K562 (cell line): Measurements from ENCODE around the gene HADH. TPM values are rescaled to one million over a fixed set of nuclear protein-coding genes. Genes with fewer than 3 reads are reported as not detected.

Experiments used
- ATAC-seq: fragments of 200-7000 bp; cut with Tn5 transposase; 3 replicates; pipeline ENCODE4 v1.9.1; 2020; ENCODE audit warnings: moderate library complexity
- BruUV-seq: library from RNA; stranded (reverse); fragments of 400-500 nt; replicated peaks from 2 replicates; lab custom pipeline; 2021; lab: Mats Ljungman, UMichigan
- CTCF ChIA-PET: fragments of 300-600 bp; formaldehyde crosslinking; extraction: SDS; loops from one replicate; lab custom pipeline; 2021; ENCODE audit warnings: low intra/inter-chr PET ratio; lab: Yijun Ruan, JAX
- POLR2A ChIA-PET: fragments of 300-600, 350-650 bp; sonication (Branson Sonifier 250); formaldehyde crosslinking; extraction: SDS; loops from one replicate; lab custom pipeline; 2021; ENCODE audit warnings: antibody characterized with exemption, inconsistent platforms; lab: Yijun Ruan, JAX
- DNase-seq, 4 experiments: peaks; one replicate each; pipeline versions ENCODE4 v3.0.0 to v3.0.0-alpha.2; 2011 to 2018; ENCODE audit warnings: low spot score in 3 of 4, mixed read lengths in 3 of 4; ENCODE audit errors: extremely low read depth in 1 of 4
- FAIRE-seq: peaks from 2 replicates; lab custom pipeline; 2011; peaks lifted over from hg19 to GRCh38; lab: Jason Lieb, UNC
- H2AFZ ChIP-seq: 2 replicates; pipeline ENCODE4 v1.6.0; 2011; ENCODE audit warnings: low read depth, low read length, control low read depth, inconsistent platforms
- H3K27ac ChIP-seq: fragments of 200-600 bp; 3 replicates; pipeline ENCODE4 v1.8.0; 2011; ENCODE audit warnings: low read depth, mild to moderate bottlenecking, control low read depth, inconsistent platforms, low read length, moderate library complexity, mixed read lengths; ENCODE audit errors: extremely low read depth
- H3K27me3 ChIP-seq, 2 experiments: fragments of 300-600 bp in 1 of 2; 2 replicates in 1 of 2; 3 replicates in 1 of 2; pipeline versions ENCODE4 v1.6.0 to v1.8.0; 2011; ENCODE audit warnings: inconsistent platforms in 2 of 2, low read length in 2 of 2, mild to moderate bottlenecking in 1 of 2, mixed read lengths in 1 of 2, moderate library complexity in 1 of 2; ENCODE audit not compliant: control insufficient read depth in 2 of 2, insufficient read depth in 2 of 2
- H3K36me3 ChIP-seq: fragments of 300-600 bp; 3 replicates; pipeline ENCODE4 v1.8.0; 2011; ENCODE audit warnings: mild to moderate bottlenecking, low read length, inconsistent platforms; ENCODE audit not compliant: control insufficient read depth, insufficient read depth
- H3K4me1 ChIP-seq, 2 experiments: fragments of 200-600 bp in 1 of 2; replicated peaks in 1 of 2; 2 replicates in 1 of 2; 3 replicates in 1 of 2; pipeline versions ENCODE4 v1.5.1 to v1.8.0; 2011; ENCODE audit warnings: inconsistent platforms in 2 of 2, low read length in 2 of 2, mild to moderate bottlenecking in 1 of 2, mixed read lengths in 1 of 2, moderate library complexity in 1 of 2; ENCODE audit not compliant: control insufficient read depth in 2 of 2, insufficient read depth in 2 of 2
- H3K4me2 ChIP-seq: 2 replicates; pipeline ENCODE4 v1.6.1; 2011; ENCODE audit warnings: low read length, control low read depth, inconsistent platforms, mixed read lengths; ENCODE audit not compliant: insufficient read depth
- H3K4me3 ChIP-seq: fragments of 200-600 bp; sonication (generic), shearing (Covaris generic); 2 replicates; pipeline ENCODE4 v1.5.1; 2016; ENCODE audit warnings: control low read depth, inconsistent platforms
- H3K79me2 ChIP-seq: fragments of 200-600 bp; 3 replicates; pipeline ENCODE4 v1.8.0; 2011; ENCODE audit warnings: low read length, inconsistent platforms; ENCODE audit not compliant: control insufficient read depth, insufficient read depth
- H3K9ac ChIP-seq, 2 experiments: 2 replicates each; pipeline versions ENCODE4 v1.6.0 to v1.6.1; 2011; ENCODE audit warnings: low read depth in 2 of 2, low read length in 2 of 2, control low read depth in 1 of 2, inconsistent platforms in 1 of 2, mild to moderate bottlenecking in 1 of 2, mixed read lengths in 1 of 2; ENCODE audit not compliant: insufficient read depth in 1 of 2
- H3K9me1 ChIP-seq: one replicate; pipeline ENCODE4 v1.6.0; 2011; ENCODE audit warnings: inconsistent platforms, mild to moderate bottlenecking, low read length, moderate library complexity; ENCODE audit not compliant: control insufficient read depth, insufficient read depth
- H3K9me3 ChIP-seq: replicated peaks from 2 replicates; pipeline ENCODE4 v1.5.1; 2011; ENCODE audit warnings: low read depth, low read length, inconsistent platforms; ENCODE audit not compliant: control insufficient read depth, insufficient read depth
- H4K20me1 ChIP-seq: replicated peaks from 2 replicates; pipeline ENCODE4 v1.6.1; 2011; ENCODE audit warnings: low read length, inconsistent platforms, mixed read lengths; ENCODE audit not compliant: control insufficient read depth, insufficient read depth
- CCNT2 ChIP-seq: IDR thresholded peaks from 2 replicates; pipeline ENCODE4 v1.6.1; 2011; ENCODE audit warnings: borderline replicate concordance, low read depth, mild to moderate bottlenecking, moderate library complexity, mixed read lengths, low read length; ENCODE audit not compliant: insufficient read length; ENCODE audit errors: extremely low read depth
- E4F1 ChIP-seq: fragments of 250-450 bp; sonication (Bioruptor Pico); IDR thresholded peaks from 2 replicates; pipeline ENCODE4 v1.5.0; 2021; ENCODE audit warnings: mild to moderate bottlenecking, borderline replicate concordance
- EGR1 ChIP-seq: fragments of 450-650 bp; conservative IDR thresholded peaks from 2 replicates; pipeline ENCODE4 v1.6.1; 2017; ENCODE audit warnings: mild to moderate bottlenecking
- FOXK2 ChIP-seq, 2 experiments: fragments of 450-650 bp; IDR thresholded peaks in 1 of 2; conservative IDR thresholded peaks in 1 of 2; 2 replicates each; pipeline ENCODE4 v1.6.1; 2016; ENCODE audit warnings: low read depth in 2 of 2, mild to moderate bottlenecking in 1 of 2
- KDM5B ChIP-seq: fragments of 200-600 bp; sonication (generic); IDR thresholded peaks from 2 replicates; pipeline ENCODE4 v1.6.1; 2012; ENCODE audit warnings: low read depth, mild to moderate bottlenecking, moderate library complexity, low read length, control low read depth, inconsistent platforms; ENCODE audit not compliant: insufficient replicate concordance
- NELFE ChIP-seq: IDR thresholded peaks from 2 replicates; pipeline ENCODE4 v1.6.1; 2011; ENCODE audit warnings: mild to moderate bottlenecking; ENCODE audit not compliant: insufficient read depth, insufficient read length
- PYGO2 ChIP-seq: fragments of 450-650 bp; IDR thresholded peaks from 2 replicates; pipeline ENCODE4 v1.6.1; 2016; ENCODE audit warnings: mild to moderate bottlenecking, missing genetic modification characterization, moderate library complexity, missing compliant biosample characterization
- WHSC1 ChIP-seq: IDR thresholded peaks from one replicate; pipeline ENCODE4 v1.6.1; 2012; ENCODE audit warnings: low read length, control low read depth, inconsistent platforms
- XRCC3 ChIP-seq: fragments of 450-650 bp; IDR thresholded peaks from 2 replicates; pipeline ENCODE4 v1.6.1; 2017; ENCODE audit warnings: mild to moderate bottlenecking, moderate library complexity
- WGBS: fragments of 100-300 bp; shearing (Covaris generic); methylation state at CpG from one replicate; pipeline ENCODE4 v1.1.6; 2016; ENCODE audit warnings: low coverage, mixed read lengths; ENCODE audit not compliant: insufficient coverage; ENCODE audit errors: missing lambda C conversion rate; 5-methylcytosine and 5-hydroxymethylcytosine counted together
- in situ Hi-C: fragments of 300-500 bp; cut with MboI; formaldehyde crosslinking; loops from 4 replicates; pipeline ENCODE4 v1.15.0; 2018; ENCODE audit warnings: inconsistent platforms, mixed read lengths
- intact Hi-C: fragments of 100-400 bp; cut with micrococcal nuclease; formaldehyde crosslinking; loops from 2 replicates; pipeline ENCODE4 v1.14.2; 2022
- polyA plus RNA-seq, 8 experiments: library from polyadenylated mRNA; depleted of rRNA in 4 of 8; stranded (reverse) in 5 of 8; unstranded in 3 of 8; fragments of >200 nt; fragmentation: Nextera tagmentation in 2 of 8; fragmentation: Illumina TruSeq in 1 of 8; extraction: Ambion mirVana in 2 of 8; extraction: Trizol in 1 of 8; gene quantifications; 2 replicates each; pipeline versions ENCODE4 v1.2.1 to v1.2.3, GENCODE V29; 2011 to 2014; ENCODE audit warnings: inconsistent platforms in 1 of 8, missing spikeins in 1 of 8
- total RNA-seq, 7 experiments: library from RNA; depleted of rRNA in 6 of 7; stranded (reverse); fragments of >200 nt in 6 of 7; fragmentation: Illumina TruSeq in 2 of 7; extraction: Trizol in 2 of 7; gene quantifications; 2 replicates each; pipeline versions ENCODE4 v1.2.1 to v1.2.3, GENCODE V29; 2011 to 2021; ENCODE audit warnings: low replicate concordance in 1 of 7
- TF ChIP-seq, protein P1 (sequence below): fragments of 200-400 bp; formaldehyde crosslinking; IDR thresholded peaks from 2 replicates; pipeline ENCODE4 v1.6.1; 2017; ENCODE audit warnings: mild to moderate bottlenecking, low read depth, low read length, moderate library complexity

HADH gene
- total and polyA plus RNA-seq, 9 of the 15 experiments (the other 6 are each of a cell fraction or from before 2014, with no cell fraction given) = 9.4 to 73.3 (median 32.8) TPM

DNA sequence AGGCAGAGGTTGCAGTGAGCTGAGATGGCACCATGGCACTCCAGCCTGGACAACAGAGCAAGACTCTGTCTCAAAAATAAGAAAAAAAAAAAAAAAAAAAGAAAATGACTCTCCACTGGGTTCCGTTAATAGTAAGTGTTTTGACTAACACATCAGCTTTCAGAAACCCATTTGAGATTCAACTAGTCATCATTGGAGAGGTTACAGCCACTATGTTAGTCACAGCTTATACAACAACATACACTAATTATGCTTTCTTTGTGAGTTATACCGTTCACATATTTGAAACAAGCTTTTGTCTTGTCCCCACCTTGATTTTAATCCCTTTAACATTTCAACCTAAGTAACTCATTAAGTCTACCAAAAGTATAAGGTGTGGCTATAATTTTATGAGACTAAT is 48.2 kb downstream of the HADH start:
- H2AFZ ChIP-seq = no peak overlapping the region
- H3K4me3 ChIP-seq = no peak overlapping the region
- ChIA-PET POLR2A (interaction anchor here (1.0 kb wide), 1 partner anchor 10 kb away, joined by 4 read pairs; no protein-coding TSS in a partner anchor), CTCF (no interaction called here)
- no peaks in the 10 kb centered on the region for H3K9me3 ChIP-seq
- DNase-seq (no peak), ATAC-seq (no peak), FAIRE-seq (no peak)
- no peaks in the 10 kb centered on the region for H3K79me2 ChIP-seq
- no peaks in the 10 kb centered on the region for H4K20me1 ChIP-seq
- intact Hi-C loops = loop anchor here (10.0 kb wide), 1 partner anchor 1367 kb away; no protein-coding TSS in a partner anchor
- H3K4me2 ChIP-seq = no peak overlapping the region
- no peaks in the 10 kb centered on the region for H3K9me1 ChIP-seq
- WGBS = 52% methylated on average over 2 of the region's 2 CpGs
- no peak overlapping the region for H3K9ac ChIP-seq
- in situ Hi-C loops = no loop called here
- no peaks in the 10 kb centered on the region for H3K27me3 ChIP-seq
- no peaks in the 10 kb centered on the region for H3K4me1 ChIP-seq
- H3K27ac ChIP-seq = no peak overlapping the region
- no TSS peak for BruUV-seq
- H3K36me3 ChIP-seq = peaks cover 15% of the 10 kb centered on the region; the same call in 2 of the 3 replicates
- TF ChIP-seq WHSC1 (no peak), CCNT2 (no peak), NELFE (no peak), E4F1 (CRISPR knock-in tag) (no peak), FOXK2 (conservative IDR thresholded peaks at IDR 0.05 in 1 of 2, IDR thresholded peaks at IDR 0.05 in 1 of 2; ENCODE audit: low read depth in 2 of 2) (no peak), EGR1 (no peak), PYGO2 (no peak), XRCC3 (no peak), KDM5B (no peak)
- TF ChIP-seq, protein P1, sequence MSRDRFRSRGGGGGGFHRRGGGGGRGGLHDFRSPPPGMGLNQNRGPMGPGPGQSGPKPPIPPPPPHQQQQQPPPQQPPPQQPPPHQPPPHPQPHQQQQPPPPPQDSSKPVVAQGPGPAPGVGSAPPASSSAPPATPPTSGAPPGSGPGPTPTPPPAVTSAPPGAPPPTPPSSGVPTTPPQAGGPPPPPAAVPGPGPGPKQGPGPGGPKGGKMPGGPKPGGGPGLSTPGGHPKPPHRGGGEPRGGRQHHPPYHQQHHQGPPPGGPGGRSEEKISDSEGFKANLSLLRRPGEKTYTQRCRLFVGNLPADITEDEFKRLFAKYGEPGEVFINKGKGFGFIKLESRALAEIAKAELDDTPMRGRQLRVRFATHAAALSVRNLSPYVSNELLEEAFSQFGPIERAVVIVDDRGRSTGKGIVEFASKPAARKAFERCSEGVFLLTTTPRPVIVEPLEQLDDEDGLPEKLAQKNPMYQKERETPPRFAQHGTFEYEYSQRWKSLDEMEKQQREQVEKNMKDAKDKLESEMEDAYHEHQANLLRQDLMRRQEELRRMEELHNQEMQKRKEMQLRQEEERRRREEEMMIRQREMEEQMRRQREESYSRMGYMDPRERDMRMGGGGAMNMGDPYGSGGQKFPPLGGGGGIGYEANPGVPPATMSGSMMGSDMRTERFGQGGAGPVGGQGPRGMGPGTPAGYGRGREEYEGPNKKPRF = no peak
